HFFc6 (cell line): ENCODE results near the gene OLIG2. TPM values are rescaled to one million over a fixed set of nuclear protein-coding genes. Genes with fewer than 3 reads are reported as not detected.

Source experiments
- DNase-seq: peaks from one replicate; pipeline ENCODE4 v3.0.0-alpha.2; 2018
- H3K27ac Mint-ChIP-seq: 2 replicates; pipeline ENCODE4 v1.8.0; 2020; ENCODE audit warnings: mild to moderate bottlenecking, mixed read lengths
- H3K27me3 Mint-ChIP-seq: 2 replicates; pipeline ENCODE4 v1.8.0; 2021; ENCODE audit warnings: mild to moderate bottlenecking, moderate library complexity, mixed read lengths; ENCODE audit not compliant: insufficient read depth
- H3K36me3 Mint-ChIP-seq: 2 replicates; pipeline ENCODE4 v1.8.0; 2021; ENCODE audit warnings: low read depth, mixed read lengths
- H3K4me1 Mint-ChIP-seq: 2 replicates; pipeline ENCODE4 v1.8.0; 2020; ENCODE audit warnings: low read depth, mixed read lengths
- H3K4me3 Mint-ChIP-seq: 2 replicates; pipeline ENCODE4 v1.8.0; 2020; ENCODE audit warnings: mild to moderate bottlenecking, moderate library complexity, mixed read lengths
- H3K9me3 Mint-ChIP-seq: 2 replicates; pipeline ENCODE4 v1.8.0; 2020; ENCODE audit warnings: mild to moderate bottlenecking, mixed read lengths
- CTCF ChIP-seq: fragments of 200-600 bp; sonication (generic); IDR thresholded peaks from 2 replicates; pipeline ENCODE4 v1.5.0; 2021; ENCODE audit warnings: antibody characterized with exemption, mild to moderate bottlenecking
- total RNA-seq, 6 experiments: library from RNA; stranded (reverse); fragmentation: NEBNext Ultra II Directional; extraction: Animal tissue kit (Norgen Biotek cat#: 25700); gene quantifications; 2 replicates in 1 of 6; 3 replicates in 5 of 6; pipeline ENCODE4 v1.2.3, GENCODE V29; 2021

Gene OLIG2
- total RNA-seq, 6 experiments from 2014 or later = not detected

GRCh38 chr21:33070998-33071769, 45.4 kb downstream of the OLIG2 start:
- H3K4me1 Mint-ChIP-seq = peaks cover 10% of the 10 kb centered on the region
- peaks cover 8% of the 10 kb centered on the region for H3K9me3 Mint-ChIP-seq
- H3K36me3 Mint-ChIP-seq = peaks cover 7% of the 10 kb centered on the region
- TF ChIP-seq CTCF = no peak
- no peak for DNase-seq
- H3K27me3 Mint-ChIP-seq = peaks cover 66% of the 10 kb centered on the region
- no peak overlapping the region for H3K27ac Mint-ChIP-seq
- peak overlapping the region; percentile 52; the same call in 1 of the 2 replicates for H3K4me3 Mint-ChIP-seq

- Mint-ChIP-seq H3K27me3 (peaks cover 66% of the 10 kb centered on the region), H3K9me3 (peaks cover 8% of the 10 kb centered on the region), H3K4me3 (peak overlapping the region; percentile 61), H3K27ac (no peak overlapping the region), H3K4me1 (peaks cover 10% of the 10 kb centered on the region), H3K36me3 (peaks cover 7% of the 10 kb centered on the region)
- TF ChIP-seq CTCF = no peak
- DNase-seq = no peak
Measured at GRCh38 chr21:33071770-33072306, 46.1 kb downstream of the OLIG2 start.

GRCh38 chr21:33073636-33074035, 47.9 kb downstream of the OLIG2 start:
- Mint-ChIP-seq H3K4me3 (no peak overlapping the region), H3K9me3 (peaks cover 8% of the 10 kb centered on the region), H3K27ac (no peak overlapping the region), H3K36me3 (peaks cover 7% of the 10 kb centered on the region), H3K4me1 (peaks cover 11% of the 10 kb centered on the region), H3K27me3 (peaks cover 69% of the 10 kb centered on the region)
- DNase-seq = no peak
- no peak for TF ChIP-seq CTCF

- no peak for DNase-seq
- Mint-ChIP-seq H3K27me3 (peaks cover 60% of the 10 kb centered on the region), H3K36me3 (no peaks in the 10 kb centered on the region), H3K27ac (no peak overlapping the region), H3K4me3 (no peak overlapping the region), H3K9me3 (no peaks in the 10 kb centered on the region), H3K4me1 (peaks cover 19% of the 10 kb centered on the region)
- no peak for TF ChIP-seq CTCF
Measured at GRCh38 chr21:33075128-33075527, 49.4 kb downstream of the OLIG2 start.

- no peak for DNase-seq
- Mint-ChIP-seq H3K27ac (no peak overlapping the region), H3K9me3 (no peaks in the 10 kb centered on the region), H3K4me3 (no peak overlapping the region), H3K4me1 (peaks cover 19% of the 10 kb centered on the region), H3K27me3 (peaks cover 62% of the 10 kb centered on the region), H3K36me3 (no peaks in the 10 kb centered on the region)
- no peak for TF ChIP-seq CTCF
Measured at GRCh38 chr21:33075596-33076195, 50.0 kb downstream of the OLIG2 start.
